ENCODE data around the gene LCN10.

DNA sequence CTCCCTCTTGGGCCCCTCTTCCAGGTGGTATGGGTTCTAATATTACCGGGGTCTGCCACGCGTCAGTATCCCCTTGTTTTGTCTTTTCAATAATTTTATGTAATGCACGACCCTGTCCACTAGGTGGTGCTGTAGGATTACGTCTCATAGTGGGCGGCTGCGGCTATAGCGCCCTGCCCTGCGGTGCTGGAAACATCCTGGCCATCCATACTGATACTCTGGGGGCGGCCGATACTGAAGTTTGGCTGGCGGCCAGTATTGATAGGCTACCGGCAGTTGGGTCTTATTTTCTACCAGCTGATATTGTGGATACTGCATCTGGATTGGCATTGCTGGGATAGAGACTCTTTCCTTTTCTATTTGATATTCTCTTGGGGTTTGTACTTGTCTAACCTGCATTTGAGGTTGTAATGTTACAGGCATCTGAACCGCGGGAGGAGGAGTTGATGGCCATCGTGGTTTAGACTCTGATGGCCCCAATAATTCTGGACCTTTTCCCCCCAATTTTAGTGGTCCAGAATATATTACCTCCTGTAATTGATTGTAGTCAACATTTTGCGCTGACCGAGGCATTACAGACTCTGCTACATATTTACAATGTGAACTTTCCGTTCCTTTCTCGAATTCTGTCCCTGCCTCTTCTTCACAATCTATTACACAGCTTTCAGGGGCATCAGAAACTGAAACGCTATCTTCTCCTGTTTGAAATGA lies 45.1 kb upstream of the LCN10 start:
- TF ChIP-seq, protein P1, sequence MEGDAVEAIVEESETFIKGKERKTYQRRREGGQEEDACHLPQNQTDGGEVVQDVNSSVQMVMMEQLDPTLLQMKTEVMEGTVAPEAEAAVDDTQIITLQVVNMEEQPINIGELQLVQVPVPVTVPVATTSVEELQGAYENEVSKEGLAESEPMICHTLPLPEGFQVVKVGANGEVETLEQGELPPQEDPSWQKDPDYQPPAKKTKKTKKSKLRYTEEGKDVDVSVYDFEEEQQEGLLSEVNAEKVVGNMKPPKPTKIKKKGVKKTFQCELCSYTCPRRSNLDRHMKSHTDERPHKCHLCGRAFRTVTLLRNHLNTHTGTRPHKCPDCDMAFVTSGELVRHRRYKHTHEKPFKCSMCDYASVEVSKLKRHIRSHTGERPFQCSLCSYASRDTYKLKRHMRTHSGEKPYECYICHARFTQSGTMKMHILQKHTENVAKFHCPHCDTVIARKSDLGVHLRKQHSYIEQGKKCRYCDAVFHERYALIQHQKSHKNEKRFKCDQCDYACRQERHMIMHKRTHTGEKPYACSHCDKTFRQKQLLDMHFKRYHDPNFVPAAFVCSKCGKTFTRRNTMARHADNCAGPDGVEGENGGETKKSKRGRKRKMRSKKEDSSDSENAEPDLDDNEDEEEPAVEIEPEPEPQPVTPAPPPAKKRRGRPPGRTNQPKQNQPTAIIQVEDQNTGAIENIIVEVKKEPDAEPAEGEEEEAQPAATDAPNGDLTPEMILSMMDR (IDR thresholded peaks at IDR 0.05) = peak; percentile 86 to 90 (median 88)
- no peak for TF ChIP-seq POLR2AphosphoS5 (IDR thresholded peaks at IDR 0.05)

Data from esophagus muscularis mucosa (tissue), 3 donors.